Measurements from ENCODE around the gene MYO3B. TPM values are rescaled to one million over a fixed set of nuclear protein-coding genes. Genes with fewer than 3 reads are reported as not detected.

Gene MYO3B
- total and polyA plus RNA-seq, 2 donors (not counting 3 experiments of a cell fraction or from before 2014, with no cell fraction given), result 0.03 TPM; not detected in 1

- no peaks in the 10 kb centered on the region for H3K36me3 ChIP-seq (ENCODE audit: control insufficient read depth in 2 of 2, extremely low read depth in 1 of 2, insufficient read depth in 2 of 2, low read length in 2 of 2)
- no peak overlapping the region for H3K27ac ChIP-seq (ENCODE audit: insufficient read depth, low read depth, low read length)
- TF ChIP-seq POLR2AphosphoS5 (IDR thresholded peaks at IDR 0.05; ENCODE audit: insufficient read depth, low read depth, low read length) (no peak), POLR2A (IDR thresholded peaks at IDR 0.05; ENCODE audit: low read depth, low read length) (no peak), EZH2 (IDR thresholded peaks at IDR 0.05; ENCODE audit: borderline replicate concordance, low read depth, low read length, severe bottlenecking) (no peak), CTCF (IDR thresholded peaks at IDR 0.05; ENCODE audit: extremely low read depth in 1 of 2, insufficient read depth in 1 of 2, low read depth in 1 of 2, low read length in 2 of 2) (no peak), MYC (IDR thresholded peaks at IDR 0.05; ENCODE audit: low read depth, low read length) (no peak), MAX (IDR thresholded peaks at IDR 0.05; ENCODE audit: insufficient read depth, insufficient read length) (no peak)
- H3K4me1 ChIP-seq (ENCODE audit: control insufficient read depth, extremely low read depth, insufficient read depth, low read length), result no peaks in the 10 kb centered on the region
- no peak overlapping the region for H3K4me3 ChIP-seq (replicated peaks in 1 of 3; ENCODE audit: insufficient read depth in 1 of 3, low read depth in 1 of 3, low read length in 3 of 3)
- no peaks in the 10 kb centered on the region for H4K20me1 ChIP-seq (replicated peaks; ENCODE audit: control insufficient read depth, extremely low read depth, insufficient read depth, low read length)
- H3K9me1 ChIP-seq (replicated peaks; ENCODE audit: control insufficient read depth, extremely low read depth, insufficient read depth, low read length), result no peaks in the 10 kb centered on the region
- FAIRE-seq, result no peak
- H3K79me2 ChIP-seq (ENCODE audit: control insufficient read depth, insufficient read depth, low read length), result no peaks in the 10 kb centered on the region
- no peak overlapping the region for H2AFZ ChIP-seq (ENCODE audit: low read depth, low read length)
- H3K27me3 ChIP-seq (ENCODE audit: control insufficient read depth in 2 of 2, insufficient read depth in 2 of 2, low read length in 2 of 2), result peaks cover 0 to 6% of the 10 kb centered on the region in 2 experiments
- ChIA-PET CTCF (no interaction called here), POLR2A (no interaction called here)
- intact Hi-C loops (cut with micrococcal nuclease), result no loop called here
- DNase-seq (ENCODE audit: low read depth, low spot score), result no peak
- no peaks in the 10 kb centered on the region for H3K9me3 ChIP-seq (replicated peaks; ENCODE audit: control insufficient read depth, insufficient read depth, low read length)
- dilution Hi-C loops (cut with MboI; ENCODE audit: extremely low pct_ligation_motif_present, low sequenced_read_pairs), result no loop called here
- H3K4me2 ChIP-seq (ENCODE audit: insufficient read depth, low read length), result no peak overlapping the region
- no peak overlapping the region for H3K9ac ChIP-seq (replicated peaks; ENCODE audit: extremely low read depth, insufficient read depth, low read length)
- no TSS peak for BruUV-seq (replicated peaks)
These were observed 390.6 kb downstream of the MYO3B start for GRCh38 chr2:170568511-170568910.

- POLR2A ChIA-PET, result no interaction called here
- CTCF ChIA-PET, result no interaction called here
These were observed 393.7 kb downstream of the MYO3B start for GRCh38 chr2:170571612-170572011.

More at GRCh38 chr2:170571612-170572011, 393.7 kb downstream of the MYO3B start:
- Histone ChIP-seq H4K20me1 (replicated peaks; ENCODE audit: control insufficient read depth, extremely low read depth, insufficient read depth, low read length) (no peaks in the 10 kb centered on the region), H3K4me2 (ENCODE audit: insufficient read depth, low read length) (no peak overlapping the region), H3K9me3 (replicated peaks; ENCODE audit: control insufficient read depth, insufficient read depth, low read length) (no peaks in the 10 kb centered on the region), H3K9ac (replicated peaks; ENCODE audit: extremely low read depth, insufficient read depth, low read length) (no peak overlapping the region), H3K9me1 (replicated peaks; ENCODE audit: control insufficient read depth, extremely low read depth, insufficient read depth, low read length) (no peaks in the 10 kb centered on the region), H3K36me3 (ENCODE audit: control insufficient read depth in 2 of 2, extremely low read depth in 1 of 2, insufficient read depth in 2 of 2, low read length in 2 of 2) (no peaks in the 10 kb centered on the region), H3K4me1 (ENCODE audit: control insufficient read depth, extremely low read depth, insufficient read depth, low read length) (no peaks in the 10 kb centered on the region), H3K27me3 (ENCODE audit: control insufficient read depth in 2 of 2, insufficient read depth in 2 of 2, low read length in 2 of 2) (peaks cover 0 to 6% of the 10 kb centered on the region in 2 experiments), H3K79me2 (ENCODE audit: control insufficient read depth, insufficient read depth, low read length) (no peaks in the 10 kb centered on the region), H2AFZ (ENCODE audit: low read depth, low read length) (no peak overlapping the region), H3K27ac (ENCODE audit: insufficient read depth, low read depth, low read length) (no peak overlapping the region), H3K4me3 (replicated peaks in 1 of 3; ENCODE audit: insufficient read depth in 1 of 3, low read depth in 1 of 3, low read length in 3 of 3) (no peak overlapping the region)
- dilution Hi-C loops (cut with MboI; ENCODE audit: extremely low pct_ligation_motif_present, low sequenced_read_pairs), result no loop called here
- intact Hi-C loops (cut with micrococcal nuclease), result no loop called here
- no TSS peak for BruUV-seq (replicated peaks)
- no peak for DNase-seq (ENCODE audit: low read depth, low spot score)
- FAIRE-seq, result no peak
- no peak for TF ChIP-seq MAX (IDR thresholded peaks at IDR 0.05; ENCODE audit: insufficient read depth, insufficient read length)
- no peak for TF ChIP-seq FOS (IDR thresholded peaks at IDR 0.05; ENCODE audit: borderline replicate concordance, insufficient read depth, low read length)
- no peak for TF ChIP-seq MYC (IDR thresholded peaks at IDR 0.05; ENCODE audit: low read depth, low read length)
- TF ChIP-seq CTCF (IDR thresholded peaks at IDR 0.05; ENCODE audit: extremely low read depth in 1 of 2, insufficient read depth in 1 of 2, low read depth in 1 of 2, low read length in 2 of 2), result no peak
- no peak for TF ChIP-seq POLR2AphosphoS5 (IDR thresholded peaks at IDR 0.05; ENCODE audit: insufficient read depth, low read depth, low read length)
